Subcutaneous abdominal adipose tissue (tissue), 5 donors: ENCODE data around the gene PCSK5.

ENCODE experiments used
- H3K27ac ChIP-seq: one replicate; pipeline ENCODE4 v1.7.0; 2013; ENCODE audit warnings: low read depth, mild to moderate bottlenecking, inconsistent platforms, low read length, moderate library complexity
- H3K27me3 ChIP-seq, 5 donors: one replicate each; pipeline ENCODE4 v1.7.0; 2013; ENCODE audit warnings: low read length in 5 of 5, inconsistent platforms in 1 of 5; ENCODE audit not compliant: control insufficient read depth in 5 of 5, insufficient read depth in 4 of 5
- H3K36me3 ChIP-seq, 5 donors: one replicate each; pipeline ENCODE4 v1.7.0; 2013; ENCODE audit warnings: low read length in 5 of 5; ENCODE audit not compliant: control insufficient read depth in 5 of 5, insufficient read depth in 5 of 5
- H3K4me1 ChIP-seq, 5 donors: one replicate each; pipeline ENCODE4 v1.7.0; 2013; ENCODE audit warnings: low read length in 5 of 5, mild to moderate bottlenecking in 3 of 5, moderate library complexity in 1 of 5; ENCODE audit not compliant: control insufficient read depth in 5 of 5, insufficient read depth in 5 of 5
- H3K4me3 ChIP-seq, 5 donors: one replicate each; pipeline ENCODE4 v1.7.0; 2013; ENCODE audit warnings: low read length in 5 of 5, low read depth in 1 of 5
- H3K9ac ChIP-seq, 5 donors: one replicate each; pipeline ENCODE4 v1.7.0; 2013; ENCODE audit warnings: low read length in 5 of 5, mild to moderate bottlenecking in 4 of 5, moderate library complexity in 3 of 5
- H3K9me3 ChIP-seq, 5 donors: one replicate each; pipeline ENCODE4 v1.7.0; 2013; ENCODE audit warnings: low read length in 5 of 5; ENCODE audit not compliant: control insufficient read depth in 5 of 5
- donor health status: healthy.
- donor health status: healthy.
- donor health status: healthy.
- donor health status: healthy.
- donor health status: healthy.

PCSK5 gene

DNA sequence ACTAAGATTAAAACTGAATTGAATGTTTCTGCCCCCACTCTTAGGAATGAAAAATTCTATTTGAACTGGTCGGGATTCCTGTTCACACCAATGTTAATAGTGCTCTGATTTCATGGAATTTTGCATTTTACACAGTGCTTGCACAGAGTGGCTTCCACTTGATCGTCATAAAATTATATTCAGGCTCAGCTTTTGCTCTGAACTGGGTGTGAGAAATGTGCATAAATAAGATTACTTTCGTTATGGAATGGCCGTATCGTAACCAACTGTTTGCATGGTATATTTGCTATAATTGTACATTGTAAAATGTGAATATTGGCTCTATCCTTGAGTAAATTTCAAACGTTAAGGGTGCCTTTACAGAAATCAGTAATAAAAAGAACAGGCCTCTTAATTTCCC lies 262.9 kb downstream of the PCSK5 start:
- H3K36me3 ChIP-seq = peaks cover 0 to 4% (median 2%) of the 10 kb centered on the region in 5 donors
- H3K9ac ChIP-seq = no peak overlapping the region
- peaks cover 0 to 38% (median 6%) of the 10 kb centered on the region in 5 donors for H3K4me1 ChIP-seq
- H3K4me3 ChIP-seq = no peak overlapping the region
- no peaks in the 10 kb centered on the region for H3K27me3 ChIP-seq
- H3K9me3 ChIP-seq = no peaks in the 10 kb centered on the region
- no peak overlapping the region for H3K27ac ChIP-seq

DNA sequence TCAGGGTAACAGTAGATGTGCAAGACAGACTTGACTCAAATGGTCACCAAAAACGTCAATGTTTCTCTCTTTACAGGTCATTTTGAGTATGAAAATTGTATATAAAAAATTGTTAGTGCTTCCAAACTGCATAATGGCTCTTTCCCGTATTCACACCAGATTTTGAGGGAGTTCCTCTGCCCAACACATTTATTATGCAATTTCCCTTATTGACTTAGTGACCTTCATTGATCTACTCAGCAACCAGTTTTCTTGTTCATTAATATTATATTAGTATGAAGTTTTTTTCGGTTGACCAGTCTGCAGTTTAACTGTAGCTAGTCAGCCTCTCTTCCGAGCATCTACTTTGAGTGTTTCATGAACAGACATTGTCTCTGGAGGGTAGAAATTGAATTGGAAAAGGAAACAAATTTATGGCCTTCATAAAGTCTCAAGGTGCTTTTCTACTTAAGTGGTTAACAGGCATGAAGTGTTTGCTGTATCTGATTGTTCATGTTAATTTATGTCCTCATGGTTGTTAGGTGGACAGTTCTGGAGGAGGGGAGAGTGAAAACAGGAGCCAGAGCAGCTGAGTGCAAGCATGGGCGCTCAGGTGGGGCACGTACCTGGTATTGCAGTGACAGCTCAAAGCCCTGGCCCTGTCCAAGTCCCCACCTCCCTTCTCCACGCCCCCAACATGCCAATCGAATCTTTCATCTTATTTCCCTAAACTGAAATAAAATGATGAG lies 263.6 kb downstream of the PCSK5 start:
- Histone ChIP-seq H3K27me3 (no peaks in the 10 kb centered on the region), H3K36me3 (peaks cover 5 to 10% (median 6%) of the 10 kb centered on the region in 5 donors), H3K4me1 (peaks cover 0 to 38% (median 7%) of the 10 kb centered on the region in 5 donors), H3K9ac (no peak overlapping the region), H3K27ac (no peak overlapping the region), H3K9me3 (no peaks in the 10 kb centered on the region), H3K4me3 (no peak overlapping the region)

DNA sequence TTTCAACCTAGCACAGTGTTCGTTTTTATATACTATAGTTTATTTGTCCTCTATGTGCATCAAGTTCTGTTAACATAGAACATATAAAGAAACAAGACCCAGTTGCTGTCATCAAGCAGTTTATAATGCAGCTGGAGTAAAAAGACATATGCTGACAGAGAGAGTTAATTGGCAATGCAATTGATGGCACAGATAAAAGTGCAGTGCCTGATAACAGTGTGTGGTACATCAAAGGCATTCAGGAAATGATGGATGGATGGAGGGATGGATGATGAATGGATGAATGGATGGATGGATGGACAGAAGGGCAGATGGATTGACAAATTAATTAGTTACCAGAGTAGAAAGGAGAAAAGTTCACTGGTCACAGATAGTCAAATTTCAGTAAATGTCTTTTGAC lies 264.9 kb downstream of the PCSK5 start:
- Histone ChIP-seq H3K27me3 (no peaks in the 10 kb centered on the region), H3K4me3 (no peak overlapping the region), H3K27ac (no peak overlapping the region), H3K36me3 (peaks cover 11 to 21% (median 16%) of the 10 kb centered on the region in 5 donors), H3K9me3 (no peaks in the 10 kb centered on the region), H3K4me1 (peaks cover 0 to 28% (median 7%) of the 10 kb centered on the region in 5 donors), H3K9ac (no peak overlapping the region)

DNA sequence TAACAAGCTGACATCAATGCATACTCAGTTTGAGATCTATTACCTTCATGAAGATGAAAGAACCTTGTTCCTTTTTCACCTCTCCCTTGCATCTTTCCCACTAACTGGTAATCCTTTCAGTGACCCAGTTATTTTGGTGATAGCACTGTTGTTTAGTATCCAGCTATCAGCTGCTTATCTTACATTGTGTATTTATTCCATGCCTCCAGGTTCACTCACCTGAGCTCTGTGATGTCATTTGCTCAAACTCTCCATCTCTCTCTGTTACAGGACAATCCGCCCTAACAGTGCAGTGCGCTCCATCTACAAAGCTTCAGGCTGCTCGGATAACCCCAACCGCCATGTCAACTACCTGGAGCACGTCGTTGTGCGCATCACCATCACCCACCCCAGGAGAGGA lies 268.2 kb downstream of the PCSK5 start:
- Histone ChIP-seq H3K27ac (no peak overlapping the region), H3K9me3 (no peaks in the 10 kb centered on the region), H3K36me3 (peaks cover 11 to 31% (median 17%) of the 10 kb centered on the region in 5 donors), H3K4me1 (peaks cover 3 to 43% (median 31%) of the 10 kb centered on the region in 5 donors), H3K9ac (no peak overlapping the region), H3K4me3 (no peak overlapping the region), H3K27me3 (no peaks in the 10 kb centered on the region)

DNA sequence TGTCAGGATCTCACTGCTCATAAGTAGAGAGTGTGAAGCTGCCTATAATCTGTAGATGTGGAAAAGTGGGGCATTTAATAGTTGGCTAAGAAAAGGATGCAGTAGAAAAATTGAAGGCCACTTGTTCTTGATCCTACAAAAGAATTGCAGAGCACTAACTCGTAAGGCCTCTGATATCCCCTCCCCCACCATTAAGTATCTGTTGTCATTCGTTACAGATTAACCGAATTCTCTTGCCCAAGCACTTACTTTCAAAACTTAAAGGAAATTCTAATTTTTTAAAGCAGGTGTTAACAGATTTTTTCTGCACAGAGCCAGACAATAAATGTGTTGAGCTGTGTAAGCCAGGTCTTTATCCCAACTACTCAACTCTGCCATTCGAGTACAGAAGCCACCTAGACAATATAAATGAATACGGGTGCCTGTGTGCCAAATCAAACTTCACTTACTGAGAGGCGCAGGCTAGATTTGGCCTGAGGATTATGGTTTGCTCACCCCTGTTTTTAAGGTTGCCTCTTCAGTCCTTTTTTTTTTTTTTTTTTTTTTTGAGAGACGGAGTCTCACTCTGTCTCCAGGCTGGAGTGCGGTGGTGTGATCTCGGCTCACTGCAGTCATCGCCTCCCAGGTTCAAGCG lies 268.9 kb downstream of the PCSK5 start:
- H3K9me3 ChIP-seq = no peaks in the 10 kb centered on the region
- H3K36me3 ChIP-seq = peaks cover 11 to 31% (median 17%) of the 10 kb centered on the region in 5 donors
- H3K9ac ChIP-seq = no peak overlapping the region
- no peaks in the 10 kb centered on the region for H3K27me3 ChIP-seq
- H3K4me1 ChIP-seq = peaks cover 3 to 43% (median 31%) of the 10 kb centered on the region in 5 donors
- no peak overlapping the region for H3K4me3 ChIP-seq
- H3K27ac ChIP-seq = no peak overlapping the region

DNA sequence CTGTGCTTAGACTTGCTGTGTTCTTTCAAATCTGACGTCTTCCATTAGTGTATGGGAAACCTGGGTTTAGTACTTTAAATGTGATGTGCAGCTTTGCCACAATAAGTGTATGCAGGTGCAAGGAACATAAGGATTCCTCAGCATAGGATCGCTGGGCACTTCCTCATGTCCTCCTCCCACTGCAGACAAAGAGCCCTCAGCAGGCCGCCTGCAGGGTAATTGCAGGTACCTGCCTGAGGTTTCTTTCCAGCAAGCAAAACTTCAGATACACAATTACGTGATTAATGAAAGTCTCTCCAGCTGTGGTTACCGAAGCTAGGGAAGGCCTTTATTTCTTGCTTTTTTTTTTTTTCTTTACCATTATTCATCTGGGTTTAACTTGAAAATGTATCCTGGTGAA lies 270.6 kb downstream of the PCSK5 start:
- H3K27me3 ChIP-seq = no peaks in the 10 kb centered on the region
- H3K9me3 ChIP-seq = no peaks in the 10 kb centered on the region
- peaks cover 11 to 31% (median 17%) of the 10 kb centered on the region in 5 donors for H3K36me3 ChIP-seq
- no peak overlapping the region for H3K4me3 ChIP-seq
- peaks cover 3 to 53% (median 35%) of the 10 kb centered on the region in 5 donors for H3K4me1 ChIP-seq
- H3K27ac ChIP-seq = peak overlapping the region; percentile 74
- peak overlapping the region in 1 of 5 donors; percentile 36 for H3K9ac ChIP-seq

DNA sequence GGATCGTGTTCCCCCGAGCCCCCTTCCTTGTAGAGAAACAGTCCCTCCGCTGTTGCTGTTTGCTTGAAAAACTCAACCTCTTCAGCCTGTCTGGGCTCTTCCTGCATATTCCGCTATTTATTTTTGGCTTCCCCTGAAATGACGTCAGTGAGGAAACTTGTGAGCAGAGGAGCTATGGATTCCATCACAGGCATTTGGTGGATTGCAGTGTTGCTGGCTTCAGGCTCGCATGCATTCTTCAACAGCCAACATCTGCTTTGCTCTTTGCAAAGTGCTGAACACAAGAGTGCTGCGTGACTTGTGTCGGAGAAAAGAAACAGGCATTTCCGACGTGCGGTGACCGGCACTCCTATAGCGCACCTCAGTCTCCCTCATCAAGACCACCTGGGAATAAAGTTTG lies 271.1 kb downstream of the PCSK5 start:
- peak overlapping the region; percentile 74 for H3K27ac ChIP-seq
- peak overlapping the region in 3 of 5 donors; percentile 12 to 53 (median 40) for H3K4me3 ChIP-seq
- no peaks in the 10 kb centered on the region for H3K9me3 ChIP-seq
- H3K9ac ChIP-seq = peak overlapping the region in 2 of 5 donors; percentile 53 to 58
- no peaks in the 10 kb centered on the region for H3K27me3 ChIP-seq
- H3K36me3 ChIP-seq = peaks cover 11 to 31% (median 17%) of the 10 kb centered on the region in 5 donors
- peaks cover 3 to 55% (median 35%) of the 10 kb centered on the region in 5 donors for H3K4me1 ChIP-seq

DNA sequence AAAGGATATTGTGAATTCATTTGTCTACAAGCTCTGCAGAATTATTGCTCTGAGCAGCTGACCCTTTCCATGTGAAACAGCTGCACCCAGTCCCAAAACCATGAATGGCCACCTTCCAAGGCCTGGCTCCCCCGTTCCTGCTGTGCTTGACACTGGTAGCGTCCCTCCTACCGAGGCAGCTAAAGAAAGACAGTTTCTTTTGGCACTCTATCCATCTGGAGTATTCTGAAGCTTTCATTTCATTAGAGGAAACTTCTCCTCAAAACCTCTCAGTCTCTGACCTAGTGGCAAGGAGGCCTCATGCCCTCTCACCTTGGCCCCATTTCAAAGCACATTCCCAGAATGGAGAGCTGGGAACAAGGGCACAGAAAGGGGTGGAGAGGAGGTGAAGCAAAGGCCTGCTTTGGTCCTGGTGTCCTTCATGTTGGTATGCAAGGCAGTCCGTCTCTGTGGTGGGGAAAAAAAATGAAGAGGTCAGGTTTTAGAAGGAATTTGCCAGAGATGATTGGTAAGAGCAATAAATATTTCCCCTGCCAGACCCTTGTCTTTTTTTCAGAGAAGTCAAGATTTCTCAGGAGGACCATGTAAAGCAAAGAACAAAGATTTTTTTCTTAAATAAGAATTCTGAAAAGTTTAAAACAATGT lies 271.7 kb downstream of the PCSK5 start:
- Histone ChIP-seq H3K4me3 (peak overlapping the region in 3 of 5 donors; percentile 12 to 53 (median 40)), H3K9me3 (no peaks in the 10 kb centered on the region), H3K27me3 (no peaks in the 10 kb centered on the region), H3K27ac (peak overlapping the region; percentile 74), H3K9ac (peak overlapping the region in 2 of 5 donors; percentile 53 to 58), H3K4me1 (peaks cover 3 to 50% (median 35%) of the 10 kb centered on the region in 5 donors), H3K36me3 (peaks cover 11 to 31% (median 17%) of the 10 kb centered on the region in 5 donors)

DNA sequence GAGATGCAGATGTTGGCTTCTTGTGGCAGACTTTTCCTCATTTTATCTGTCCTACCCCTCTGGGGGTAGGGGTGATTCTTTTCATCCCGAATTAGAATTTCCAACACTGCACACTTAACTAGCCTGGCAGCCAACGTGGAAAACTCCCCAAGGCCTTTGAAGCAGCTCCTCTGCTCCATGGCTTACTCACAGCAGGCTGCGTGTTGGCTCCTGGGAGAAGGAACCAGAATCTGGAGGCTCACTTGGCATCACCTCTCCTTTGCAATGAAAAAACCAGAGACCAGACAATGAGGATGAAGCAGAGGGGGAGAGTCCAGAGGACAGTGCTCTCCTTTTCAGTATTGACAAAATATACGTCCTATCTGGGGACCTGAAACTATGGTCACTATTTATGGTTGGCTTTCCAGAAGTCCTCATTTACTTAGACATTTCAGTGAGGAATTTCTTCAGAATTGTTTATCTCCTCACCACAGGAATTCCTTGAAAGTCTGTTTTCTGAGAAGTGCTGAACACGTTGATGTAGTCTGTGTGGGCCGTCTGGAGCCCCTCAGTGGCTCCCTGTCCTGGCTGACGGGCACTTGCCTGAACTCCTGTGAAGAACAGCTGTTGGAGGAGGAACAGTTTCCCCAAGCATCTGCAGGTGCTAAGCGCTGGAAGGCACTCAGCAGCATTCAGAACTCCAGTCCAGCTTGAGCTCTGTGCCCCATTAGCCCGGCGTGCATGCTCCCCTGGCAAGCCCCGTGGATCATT lies 272.5 kb downstream of the PCSK5 start:
- H3K4me1 ChIP-seq = peaks cover 3 to 46% (median 35%) of the 10 kb centered on the region in 5 donors
- no peak overlapping the region for H3K4me3 ChIP-seq
- H3K27ac ChIP-seq = peak overlapping the region; percentile 74
- H3K27me3 ChIP-seq = no peaks in the 10 kb centered on the region
- peaks cover 16 to 31% (median 17%) of the 10 kb centered on the region in 5 donors for H3K36me3 ChIP-seq
- no peaks in the 10 kb centered on the region for H3K9me3 ChIP-seq
- peak overlapping the region in 1 of 5 donors; percentile 11 for H3K9ac ChIP-seq
